HCT116 (cell line): ENCODE data around the gene CCDC8. TPM values are rescaled to one million over a fixed set of nuclear protein-coding genes. Genes with fewer than 3 reads are reported as not detected.

Experiments used
- ATAC-seq: fragments of 200-7000 bp; cut with Tn5 transposase; 2 replicates; pipeline ENCODE4 v1.9.1; 2020; ENCODE audit warnings: mild to moderate bottlenecking, moderate library complexity
- BruUV-seq: library from RNA; stranded (reverse); fragments of 400-500 nt; replicated peaks from 2 replicates; lab custom pipeline; 2021; lab: Mats Ljungman, UMichigan
- CTCF ChIA-PET: fragments of 300-600 bp; sonication (Branson Sonifier 250); formaldehyde crosslinking; loops from one replicate; lab custom pipeline; 2021; ENCODE audit warnings: antibody characterized with exemption; lab: Charles Lee
- POLR2A ChIA-PET: fragments of 300-600, 350-600 bp; sonication (Branson Sonifier 250); formaldehyde crosslinking; loops from one replicate; lab custom pipeline; 2021; ENCODE audit warnings: antibody characterized with exemption; lab: Charles Lee
- RAD21 ChIA-PET, 2 experiments: fragments of 300-600 bp; sonication (Branson Sonifier 250); formaldehyde crosslinking; loops; one replicate each; lab custom pipeline; 2023; ENCODE audit warnings: low total read pairs in 2 of 2; ENCODE audit not compliant: uncharacterized antibody in 2 of 2, unreplicated experiment in 2 of 2, low non-redundant PET in 1 of 2; lab: Charles Lee
- DNase-seq: peaks from one replicate; pipeline ENCODE4 v3.0.0-alpha.2; 2010; ENCODE audit warnings: low read depth, low spot score
- H2AFZ ChIP-seq: fragments of 200-600 bp; shearing (Covaris generic), sonication (generic); 2 replicates; pipeline ENCODE4 v1.6.1; 2017; ENCODE audit warnings: low read depth, mixed run types, mixed read lengths, antibody characterized with exemption, low read length; ENCODE audit not compliant: poor library complexity, severe bottlenecking
- H3K27ac ChIP-seq: 2 replicates; pipeline ENCODE4 v1.5.1; 2012; ENCODE audit warnings: low read depth, low read length
- H3K27me3 ChIP-seq: fragments of 200-600 bp; sonication (generic); 2 replicates; pipeline ENCODE4 v1.6.1; 2016; ENCODE audit warnings: mixed run types, low read length, mixed read lengths; ENCODE audit not compliant: insufficient read depth
- H3K36me3 ChIP-seq, 2 experiments: fragments of 200-500 bp in 1 of 2; fragments of 200-600 bp in 1 of 2; sonication (Bioruptor generic) in 1 of 2; sonication (generic) in 1 of 2; 2 replicates each; pipeline versions ENCODE4 v1.5.1 to v1.6.1; 2014 to 2016; ENCODE audit warnings: low read length in 2 of 2, inconsistent platforms in 1 of 2, mixed read lengths in 1 of 2, mixed run types in 1 of 2; ENCODE audit not compliant: insufficient read depth in 2 of 2, control insufficient read depth in 1 of 2
- H3K4me1 ChIP-seq, 2 experiments: fragments of 200-600 bp in 1 of 2; sonication (generic) in 1 of 2; 2 replicates each; pipeline versions ENCODE4 v1.5.1 to v1.6.1; 2012 to 2017; ENCODE audit warnings: low read length in 2 of 2, inconsistent platforms in 1 of 2, mild to moderate bottlenecking in 1 of 2, mixed read lengths in 1 of 2, mixed run types in 1 of 2, moderate library complexity in 1 of 2; ENCODE audit not compliant: insufficient read depth in 2 of 2, control insufficient read depth in 1 of 2
- H3K4me2 ChIP-seq: fragments of 200-600 bp; sonication (generic); 2 replicates; pipeline ENCODE4 v1.6.1; 2017; ENCODE audit warnings: mixed run types, low read length, mixed read lengths
- H3K4me3 ChIP-seq, 2 experiments: fragments of 200-600 bp in 1 of 2; sonication (generic) in 1 of 2; replicated peaks in 1 of 2; 2 replicates each; pipeline ENCODE4 v1.5.1; 2011 to 2016; ENCODE audit warnings: low read length in 2 of 2, control low read depth in 1 of 2, low read depth in 1 of 2, mild to moderate bottlenecking in 1 of 2, mixed read lengths in 1 of 2, mixed run types in 1 of 2
- H3K79me2 ChIP-seq: fragments of 200-600 bp; sonication (generic); 2 replicates; pipeline ENCODE4 v1.6.1; 2017; ENCODE audit warnings: mild to moderate bottlenecking, mixed run types, low read length, moderate library complexity, mixed read lengths; ENCODE audit not compliant: insufficient read depth
- H3K9ac ChIP-seq: fragments of 200-600 bp; sonication (generic); 2 replicates; pipeline ENCODE4 v1.6.1; 2016; ENCODE audit warnings: low read length, mixed read lengths
- H3K9me2 ChIP-seq: fragments of 200-600 bp; sonication (generic), shearing (Covaris generic); 2 replicates; pipeline ENCODE4 v1.6.1; 2017; ENCODE audit warnings: mixed run types, mild to moderate bottlenecking, moderate library complexity; ENCODE audit not compliant: insufficient read depth
- H3K9me3 ChIP-seq, 2 experiments: fragments of 200-500 bp in 1 of 2; fragments of 200-600 bp in 1 of 2; sonication (Bioruptor generic) in 1 of 2; sonication (generic) in 1 of 2; 2 replicates each; pipeline ENCODE4 v1.6.1; 2014 to 2017; ENCODE audit warnings: low read length in 2 of 2, mixed read lengths in 2 of 2, inconsistent platforms in 1 of 2, low read depth in 1 of 2, mild to moderate bottlenecking in 1 of 2, mixed run types in 1 of 2, moderate library complexity in 1 of 2; ENCODE audit not compliant: control insufficient read depth in 1 of 2, insufficient read depth in 1 of 2
- H4K20me1 ChIP-seq: fragments of 200-600 bp; sonication (generic), shearing (Covaris generic); 2 replicates; pipeline ENCODE4 v1.6.1; 2017; ENCODE audit warnings: mixed run types, mild to moderate bottlenecking, moderate library complexity; ENCODE audit not compliant: insufficient read depth
- CEBPB ChIP-seq: IDR thresholded peaks from 2 replicates; pipeline ENCODE4 v1.6.1; 2012; ENCODE audit warnings: low read depth
- EGR1 ChIP-seq: IDR thresholded peaks from 2 replicates; pipeline ENCODE4 v1.6.1; 2012; ENCODE audit warnings: low read depth
- EZH2phosphoT487 ChIP-seq: fragments of 200-600 bp; IDR thresholded peaks from 2 replicates; pipeline ENCODE4 v1.6.1; 2018; ENCODE audit warnings: antibody characterized with exemption, borderline replicate concordance
- FOSL1 ChIP-seq: IDR thresholded peaks from 2 replicates; pipeline ENCODE4 v1.6.1; 2012; ENCODE audit warnings: low read depth
- POLR2A ChIP-seq: IDR thresholded peaks from 2 replicates; pipeline ENCODE4 v1.7.0; 2011; ENCODE audit warnings: borderline replicate concordance; ENCODE audit not compliant: insufficient read depth, insufficient read length; ENCODE audit errors: extremely low read depth
- REST ChIP-seq: IDR thresholded peaks from 2 replicates; pipeline ENCODE4 v1.6.1; 2012; ENCODE audit warnings: low read depth
- SIN3A ChIP-seq: IDR thresholded peaks from 2 replicates; pipeline ENCODE4 v1.6.1; 2012; ENCODE audit warnings: low read depth
- SRF ChIP-seq: IDR thresholded peaks from 2 replicates; pipeline ENCODE4 v1.6.1; 2012; ENCODE audit warnings: low read depth
- TCF7L2 ChIP-seq: IDR thresholded peaks from 2 replicates; pipeline ENCODE4 v1.7.0; 2011; ENCODE audit warnings: borderline replicate concordance, inconsistent platforms; ENCODE audit not compliant: insufficient read depth, insufficient read length; ENCODE audit errors: extremely low read depth
- YY1 ChIP-seq: IDR thresholded peaks from 2 replicates; pipeline ENCODE4 v1.6.1; 2011; ENCODE audit warnings: low read length, low read depth, moderate library complexity, mild to moderate bottlenecking; ENCODE audit not compliant: insufficient replicate concordance; ENCODE audit errors: extremely low read depth
- ZFX ChIP-seq: fragments of 450-650 bp; IDR thresholded peaks from 2 replicates; pipeline ENCODE4 v1.6.1; 2017
- intact Hi-C: fragments of 100-400 bp; cut with micrococcal nuclease; formaldehyde crosslinking; loops from 2 replicates; pipeline ENCODE4 v1.10.0; 2022
- total RNA-seq: library from RNA; stranded (reverse); gene quantifications from one replicate; pipeline ENCODE4 v1.2.1, GENCODE V29; 2021; ENCODE audit not compliant: unreplicated experiment
- TF ChIP-seq, protein P1 (sequence below), 3 experiments: fragments of 200-600 bp in 1 of 3; sonication (generic) in 1 of 3; IDR thresholded peaks in 2 of 3; conservative IDR thresholded peaks in 1 of 3; 2 replicates each; pipeline ENCODE4 v1.5.1; 2012 to 2017; ENCODE audit warnings: low read depth in 2 of 3, low read length in 2 of 3, antibody characterized with exemption in 1 of 3, borderline replicate concordance in 1 of 3, control low read depth in 1 of 3, mild to moderate bottlenecking in 1 of 3, mixed read lengths in 1 of 3, mixed run types in 1 of 3, moderate library complexity in 1 of 3; ENCODE audit not compliant: insufficient read depth in 1 of 3

CCDC8 gene
- total RNA-seq, 1 experiment from 2014 or later: 0.10 TPM

DNA sequence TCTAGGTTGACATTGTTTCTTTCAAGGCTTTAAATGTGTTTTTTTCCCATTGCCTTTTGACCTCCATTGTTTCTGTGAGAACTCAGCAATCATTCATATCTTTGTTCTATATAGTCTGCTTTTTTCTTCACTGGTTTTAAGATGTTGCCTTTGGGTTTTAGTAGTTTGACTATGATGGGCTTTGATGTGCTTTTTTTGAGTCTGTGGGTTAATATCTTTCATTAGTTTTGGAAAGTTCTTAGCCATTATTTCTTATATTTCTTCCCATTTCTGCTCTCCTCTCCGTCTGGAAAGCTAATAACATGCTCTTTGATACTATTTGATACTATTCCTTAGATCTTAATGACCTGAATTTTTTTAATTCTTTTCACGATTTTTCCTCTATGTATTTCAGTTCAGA lies 32.7 kb downstream of the CCDC8 start:
- intact Hi-C loops: no loop called here
- Histone ChIP-seq H3K4me2 (no peak overlapping the region), H3K27me3 (no peaks in the 10 kb centered on the region), H3K9ac (no peak overlapping the region), H4K20me1 (0 out of 2 replicates have a peak, but pooled peaks cover 7% of the 10 kb centered on the region), H3K9me2 (no peaks in the 10 kb centered on the region), H3K36me3 (peaks cover 48 to 71% of the 10 kb centered on the region in 2 experiments), H3K9me3 (no peaks in the 10 kb centered on the region), H2AFZ (no peak overlapping the region), H3K79me2 (peaks cover 45% of the 10 kb centered on the region), H3K4me1 (no peaks in the 10 kb centered on the region), H3K27ac (no peak overlapping the region), H3K4me3 (no peak overlapping the region)
- ChIA-PET RAD21 (no interaction called here), CTCF (no interaction called here), POLR2A (no interaction called here)
- BruUV-seq: no TSS peak
- TF ChIP-seq SRF (no peak), POLR2A (no peak), EGR1 (no peak), ZFX (no peak), TCF7L2 (no peak), EZH2phosphoT487 (no peak), SIN3A (no peak), FOSL1 (no peak), CEBPB (no peak), YY1 (no peak), REST (no peak)
- TF ChIP-seq, protein P1, sequence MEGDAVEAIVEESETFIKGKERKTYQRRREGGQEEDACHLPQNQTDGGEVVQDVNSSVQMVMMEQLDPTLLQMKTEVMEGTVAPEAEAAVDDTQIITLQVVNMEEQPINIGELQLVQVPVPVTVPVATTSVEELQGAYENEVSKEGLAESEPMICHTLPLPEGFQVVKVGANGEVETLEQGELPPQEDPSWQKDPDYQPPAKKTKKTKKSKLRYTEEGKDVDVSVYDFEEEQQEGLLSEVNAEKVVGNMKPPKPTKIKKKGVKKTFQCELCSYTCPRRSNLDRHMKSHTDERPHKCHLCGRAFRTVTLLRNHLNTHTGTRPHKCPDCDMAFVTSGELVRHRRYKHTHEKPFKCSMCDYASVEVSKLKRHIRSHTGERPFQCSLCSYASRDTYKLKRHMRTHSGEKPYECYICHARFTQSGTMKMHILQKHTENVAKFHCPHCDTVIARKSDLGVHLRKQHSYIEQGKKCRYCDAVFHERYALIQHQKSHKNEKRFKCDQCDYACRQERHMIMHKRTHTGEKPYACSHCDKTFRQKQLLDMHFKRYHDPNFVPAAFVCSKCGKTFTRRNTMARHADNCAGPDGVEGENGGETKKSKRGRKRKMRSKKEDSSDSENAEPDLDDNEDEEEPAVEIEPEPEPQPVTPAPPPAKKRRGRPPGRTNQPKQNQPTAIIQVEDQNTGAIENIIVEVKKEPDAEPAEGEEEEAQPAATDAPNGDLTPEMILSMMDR (IDR thresholded peaks at IDR 0.05 in 2 of 3, conservative IDR thresholded peaks at IDR 0.05 in 1 of 3; ENCODE audit: borderline replicate concordance in 1 of 3, insufficient read depth in 1 of 3, low read depth in 2 of 3, low read length in 2 of 3): no peak
- no peak for ATAC-seq
- no peak for DNase-seq
